Right renal pelvis (tissue), 4 donors: ENCODE data around the gene ATP5PF. TPM values are rescaled to one million over a fixed set of nuclear protein-coding genes. Genes with fewer than 3 reads are reported as not detected.
"Not testable (repeated sequence)": the region's sequence is repeated elsewhere in the genome, so short reads cannot be mapped to it uniquely, and the experiment has no call there.

Source experiments
- DNase-seq, 4 donors: peaks; one replicate each; pipeline ENCODE4 v3.0.0-alpha.2; 2013; ENCODE audit warnings: low read depth in 4 of 4, low spot score in 3 of 4, missing footprints in 1 of 4
- polyA plus RNA-seq, 4 donors: library from polyadenylated mRNA; unstranded; fragments of 120-200 nt; gene quantifications; one replicate each; pipeline ENCODE4 v1.2.1, GENCODE V29; 2013; ENCODE audit not compliant: insufficient read length in 4 of 4

ATP5PF gene, protein sequence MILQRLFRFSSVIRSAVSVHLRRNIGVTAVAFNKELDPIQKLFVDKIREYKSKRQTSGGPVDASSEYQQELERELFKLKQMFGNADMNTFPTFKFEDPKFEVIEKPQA
- 100 to 1,000 TPM; 238 to 266 (median 256) TPM for polyA plus RNA-seq

DNA sequence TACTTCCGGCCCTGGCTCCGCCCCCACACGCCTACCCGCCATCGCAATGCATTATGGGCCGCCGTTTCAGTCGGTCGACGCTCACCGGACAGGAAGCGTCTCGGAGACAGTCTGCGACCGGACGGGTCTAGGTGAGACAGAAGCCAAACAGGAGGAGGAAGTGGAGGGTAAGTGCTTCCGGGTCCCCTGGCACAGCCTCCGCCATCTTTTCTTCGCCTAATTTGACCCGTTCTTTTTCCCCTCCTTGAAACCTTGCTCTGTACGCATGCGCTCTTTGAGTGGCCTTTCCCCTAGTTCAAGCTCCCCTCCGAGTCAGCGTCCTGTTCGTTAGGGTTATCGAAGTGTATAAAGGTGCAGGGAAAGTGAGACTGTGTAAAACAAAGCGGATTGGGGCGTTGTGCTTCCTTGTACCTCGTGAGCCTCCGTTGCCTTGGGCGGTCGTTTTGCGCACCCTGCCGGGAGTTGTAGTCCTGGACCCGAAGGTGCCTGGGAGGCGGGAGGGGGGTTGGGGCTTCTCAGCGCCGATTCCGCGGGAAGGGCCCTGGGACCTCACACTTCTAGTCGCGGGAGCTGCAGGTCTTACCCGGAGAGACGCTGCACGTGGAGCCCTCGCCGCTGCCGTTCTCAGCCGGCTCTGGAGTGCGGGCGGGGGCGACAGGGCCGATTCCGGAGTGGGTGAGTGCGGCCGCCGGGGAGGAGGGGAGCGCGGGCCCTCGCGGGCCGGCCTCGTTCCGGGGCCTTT lies at the start of gene ATP5PF, which contains the start of gene GABPA:
Gene ATP5PF (minus strand): TSS at position 1 of the 742 bp plus-strand sequence. CDS start 5,110 bp downstream, outside the sequence.
Gene GABPA (plus strand): TSS at position 69 of the 742 bp plus-strand sequence. CDS start 6,627 bp downstream, outside the sequence.
- peak; percentile 92 to 97 (median 96) for DNase-seq

DNA sequence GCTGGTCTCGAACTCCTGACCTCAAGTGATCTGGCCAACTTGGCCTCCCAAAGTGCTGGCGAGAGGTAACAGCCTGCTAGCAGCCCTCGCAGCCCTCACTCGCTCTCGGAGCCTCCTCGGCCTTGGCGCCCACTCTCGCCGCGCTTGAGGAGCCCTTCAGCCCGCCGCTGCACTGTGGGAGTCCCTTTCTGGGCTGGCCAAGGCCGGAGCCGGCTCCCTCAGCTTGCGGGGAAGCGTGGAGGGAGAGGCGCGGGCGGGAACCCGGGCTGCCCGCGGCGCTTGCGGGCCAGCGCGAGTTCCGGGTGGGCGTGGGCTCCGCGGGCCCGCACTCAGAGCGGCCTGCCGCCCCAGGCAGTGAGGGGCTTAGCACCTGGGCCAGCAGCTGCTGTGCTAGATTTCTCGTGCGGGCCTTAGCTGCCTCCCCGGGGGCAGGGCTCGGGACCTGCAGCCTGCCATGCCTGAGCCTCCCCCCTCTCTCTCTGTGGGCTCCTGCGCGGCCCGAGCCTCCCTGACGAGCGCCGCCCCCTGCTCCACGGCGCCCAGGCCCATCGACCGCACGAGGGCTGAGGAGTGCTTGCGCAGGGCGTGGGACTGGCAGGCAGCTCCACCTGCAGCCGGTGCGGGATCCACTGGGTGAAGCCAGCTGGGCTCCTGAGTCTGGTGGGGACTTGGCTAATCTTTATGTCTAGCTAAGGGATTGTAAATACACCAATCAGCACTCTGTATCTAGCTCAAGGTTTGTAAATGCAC lies 43.6 kb upstream of the ATP5PF start:
- not testable (repeated sequence) for DNase-seq

DNA sequence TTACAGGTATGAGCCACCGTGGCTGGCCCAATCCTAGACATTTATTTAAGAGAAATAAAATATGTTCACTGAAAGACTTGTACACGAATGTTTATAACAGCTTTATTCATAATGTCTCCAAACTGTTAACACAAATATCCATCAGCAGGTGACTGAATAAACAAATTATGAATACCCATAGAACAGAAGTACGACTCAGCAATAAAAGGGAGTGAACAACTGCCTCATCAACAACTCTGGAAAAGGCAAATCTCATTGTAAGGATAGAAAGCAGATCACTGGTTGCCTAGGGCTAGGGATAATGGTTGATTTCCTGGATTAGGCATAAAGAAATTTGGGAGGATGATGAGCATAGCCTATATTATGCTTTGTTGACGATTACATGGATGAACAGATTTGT lies 41.7 kb upstream of the ATP5PF start:
- no peak for DNase-seq

DNA sequence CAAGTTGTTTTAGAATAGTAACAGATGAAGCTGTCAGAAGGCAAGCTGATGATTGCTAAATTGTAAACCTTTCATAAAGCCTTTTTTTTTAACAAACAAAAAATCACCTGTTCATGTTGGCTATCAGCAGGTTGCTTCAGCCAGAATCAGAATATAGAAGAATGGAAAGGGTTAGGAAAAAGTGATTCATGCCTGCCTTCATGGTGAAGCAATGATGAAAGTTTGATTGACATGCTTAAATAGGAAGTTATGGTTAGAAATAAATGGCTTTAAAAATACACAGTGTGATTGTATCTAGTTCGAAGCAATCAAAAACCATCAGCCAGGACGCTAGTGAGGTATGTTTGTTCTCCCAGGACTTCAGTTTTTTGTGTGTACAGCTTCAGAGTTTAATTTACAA lies 38.0 kb upstream of the ATP5PF start:
- DNase-seq, result no peak

DNA sequence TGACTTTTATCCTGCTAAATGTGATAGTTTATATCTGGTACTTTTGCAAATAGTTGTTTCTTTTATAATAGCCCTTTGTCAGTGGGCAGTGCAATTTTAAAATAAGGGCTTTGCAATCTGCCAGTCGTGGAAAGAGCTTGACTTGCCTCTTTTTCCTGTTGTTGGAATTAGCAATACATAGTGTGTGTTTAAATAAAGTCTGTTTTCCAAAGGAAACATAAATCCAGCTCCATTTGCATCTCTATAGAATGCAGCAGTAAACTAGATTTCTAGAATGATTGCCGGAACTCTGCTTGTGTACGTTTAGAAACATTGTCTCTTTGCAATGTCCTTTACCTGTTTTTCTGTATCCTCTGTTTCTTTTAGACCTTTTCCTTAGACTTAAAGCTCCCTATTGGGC lies 33.2 kb upstream of the ATP5PF start:
- DNase-seq, result no peak

DNA sequence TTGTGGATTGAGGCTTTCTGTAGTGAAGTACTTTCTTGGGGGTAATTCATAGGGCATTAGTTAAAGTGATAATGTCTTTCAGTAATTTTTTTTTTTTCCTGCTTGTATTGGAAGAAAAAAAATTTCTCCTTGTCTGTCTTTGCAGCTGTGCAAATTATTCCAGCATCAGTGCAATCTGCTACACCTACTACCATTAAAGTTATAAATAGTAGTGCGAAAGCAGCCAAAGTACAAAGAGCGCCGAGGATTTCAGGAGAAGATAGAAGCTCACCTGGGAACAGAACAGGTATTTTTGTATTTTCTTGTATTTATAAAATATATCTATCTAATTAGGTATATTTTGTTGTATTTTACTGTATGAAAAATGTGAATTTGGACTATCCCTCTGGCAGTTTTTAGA lies 29.4 kb upstream of the ATP5PF start:
- no peak for DNase-seq

DNA sequence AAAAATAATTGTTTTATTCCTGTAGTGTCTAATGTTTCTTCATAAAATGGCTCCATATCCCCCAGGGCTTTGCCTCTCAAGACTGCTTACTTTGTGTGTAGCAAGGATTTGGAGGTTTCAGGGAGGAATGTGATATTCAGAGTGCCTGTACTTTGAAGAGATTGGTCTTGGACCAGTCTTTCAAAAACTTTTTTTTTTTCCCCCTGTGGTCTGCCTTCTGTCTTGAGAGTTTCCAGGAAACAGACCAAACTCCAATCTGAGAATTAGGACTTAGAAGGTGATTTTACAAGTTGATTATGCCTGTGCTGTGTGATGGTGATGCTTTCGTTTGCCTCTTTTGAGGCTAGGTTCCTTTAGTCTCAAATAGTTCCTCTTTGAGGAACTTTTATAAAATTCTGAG lies 26.0 kb upstream of the ATP5PF start:
- DNase-seq, result no peak

DNA sequence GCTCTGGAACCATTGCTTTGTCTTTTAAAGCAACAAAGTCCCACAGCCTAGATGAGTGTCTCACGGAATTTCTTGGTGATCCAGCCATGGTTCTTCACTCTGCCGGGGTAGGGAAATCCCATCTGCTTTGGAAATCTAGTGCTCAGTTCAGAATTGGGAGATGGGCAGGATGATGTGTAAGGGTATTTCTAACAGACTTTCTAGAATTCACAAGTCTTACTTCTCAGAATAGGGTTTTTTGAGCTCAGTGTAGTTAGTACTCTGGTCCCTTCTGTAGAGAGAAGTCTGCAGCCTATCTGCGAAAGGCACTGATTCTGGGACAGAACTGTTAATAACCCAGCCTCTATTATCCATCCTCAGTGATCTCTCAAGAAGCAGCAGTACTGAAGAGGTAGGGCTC lies 25.4 kb upstream of the ATP5PF start:
- DNase-seq, result no peak

DNA sequence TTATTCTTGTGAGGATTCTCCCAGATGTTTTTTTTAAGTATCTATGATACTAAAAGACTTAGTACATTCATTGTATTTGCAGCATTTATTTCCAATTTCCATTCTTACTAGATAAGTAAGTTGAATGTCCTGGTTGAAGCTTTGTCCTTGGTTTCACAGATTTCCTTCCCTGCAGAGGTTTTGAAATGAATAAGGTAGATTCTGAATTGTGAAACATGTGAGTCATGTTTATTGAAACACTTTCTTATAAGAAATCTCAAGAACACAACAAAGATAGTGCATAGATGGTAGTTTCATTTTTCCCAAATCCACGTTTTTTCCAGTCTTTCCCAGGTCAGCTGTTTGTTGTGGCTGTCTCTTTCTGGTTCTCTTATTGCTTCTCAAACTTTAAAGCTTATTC lies 24.9 kb upstream of the ATP5PF start:
- no peak for DNase-seq

DNA sequence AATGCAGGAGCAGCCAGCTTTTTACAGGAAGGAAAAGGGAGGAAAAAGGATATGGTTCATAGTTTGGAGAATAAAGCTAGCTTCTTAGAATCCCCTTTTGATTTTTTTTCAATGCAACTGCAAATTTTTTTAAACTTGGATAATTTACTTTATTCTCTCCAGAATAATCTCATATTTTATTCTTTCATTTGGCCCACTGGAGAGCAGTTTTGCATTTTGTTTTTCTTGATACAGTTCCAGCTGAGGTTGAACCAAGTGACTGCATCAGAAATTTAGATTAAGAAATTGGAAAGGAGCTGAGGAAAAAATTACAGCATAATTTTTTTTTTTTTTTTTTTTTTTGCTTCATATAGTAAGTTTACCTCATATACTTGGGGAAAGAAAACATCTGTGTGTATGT lies 22.8 kb upstream of the ATP5PF start:
- no peak for DNase-seq

DNA sequence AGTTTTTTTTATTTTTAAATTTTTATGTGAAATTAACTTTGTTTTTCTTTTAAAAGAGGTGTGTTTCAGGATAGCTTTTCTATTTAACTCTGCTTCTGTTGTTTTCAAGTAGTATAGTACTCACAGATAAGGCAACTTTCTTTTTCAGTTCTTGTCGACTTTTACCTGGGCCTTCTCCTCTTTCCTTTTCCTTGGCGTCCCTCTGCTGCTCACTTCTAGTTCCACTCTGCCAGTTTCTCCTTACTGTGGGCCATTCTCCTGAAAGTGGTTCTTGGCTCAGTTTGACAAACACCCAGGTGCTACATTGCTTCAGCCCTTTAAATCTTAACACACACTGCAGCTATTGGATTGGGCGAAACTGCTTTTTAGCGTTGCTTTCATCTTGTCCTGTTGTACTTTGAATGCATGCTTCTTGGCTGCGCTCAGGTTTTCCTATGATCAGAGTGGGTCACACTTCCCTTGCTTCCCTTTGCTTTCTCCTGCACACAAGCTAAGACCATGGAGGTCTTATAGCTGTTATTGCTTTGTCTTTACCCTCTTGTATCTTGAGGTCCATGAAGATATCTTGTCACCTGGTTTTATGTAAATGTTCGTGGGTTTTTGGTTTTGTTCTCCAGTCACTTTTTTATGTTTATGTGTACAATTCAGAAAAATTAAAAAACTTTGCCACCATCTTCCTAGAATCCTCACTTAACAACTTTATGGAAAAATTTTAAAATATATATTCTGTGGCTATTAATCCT lies 21.7 kb upstream of the ATP5PF start:
- no peak for DNase-seq

DNA sequence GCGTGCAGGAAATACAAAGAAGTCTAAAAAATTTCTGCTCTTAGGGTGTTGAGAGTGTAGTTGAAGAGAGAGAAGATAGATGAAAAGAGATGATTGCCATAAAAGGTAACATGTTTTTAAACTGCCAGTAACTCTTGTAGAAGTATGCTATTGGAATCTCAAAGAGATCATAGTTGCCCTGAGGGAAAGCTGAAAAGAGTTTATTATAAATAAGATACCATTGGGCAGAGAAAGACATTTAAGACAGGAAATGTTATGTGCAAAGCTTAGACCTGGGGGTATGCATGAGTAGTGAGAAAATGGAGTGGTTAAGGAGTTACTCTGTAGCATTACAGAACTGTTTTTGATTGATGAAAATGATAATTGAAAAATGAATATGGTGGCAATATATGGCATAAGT lies 17.7 kb upstream of the ATP5PF start:
- no peak for DNase-seq

DNA sequence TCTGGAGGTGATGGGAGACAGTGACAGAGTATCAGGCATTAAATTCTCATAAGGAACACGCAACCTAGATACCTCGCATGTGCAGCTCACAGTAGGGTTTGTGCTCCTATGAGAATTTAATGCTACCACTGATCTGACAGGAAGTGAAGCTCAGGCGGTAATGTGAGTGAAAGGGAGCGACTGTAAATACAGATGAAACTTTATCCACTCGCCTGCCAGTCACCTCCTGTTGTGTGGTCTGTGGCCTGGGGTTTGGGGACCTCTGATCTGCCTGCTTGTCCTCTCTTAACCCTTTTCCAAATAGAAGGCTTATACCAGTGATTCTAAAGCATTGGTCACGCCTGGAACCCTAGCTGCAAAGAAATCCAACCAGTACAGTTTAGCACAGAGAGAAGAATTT lies 15.4 kb upstream of the ATP5PF start:
- DNase-seq, result no peak

DNA sequence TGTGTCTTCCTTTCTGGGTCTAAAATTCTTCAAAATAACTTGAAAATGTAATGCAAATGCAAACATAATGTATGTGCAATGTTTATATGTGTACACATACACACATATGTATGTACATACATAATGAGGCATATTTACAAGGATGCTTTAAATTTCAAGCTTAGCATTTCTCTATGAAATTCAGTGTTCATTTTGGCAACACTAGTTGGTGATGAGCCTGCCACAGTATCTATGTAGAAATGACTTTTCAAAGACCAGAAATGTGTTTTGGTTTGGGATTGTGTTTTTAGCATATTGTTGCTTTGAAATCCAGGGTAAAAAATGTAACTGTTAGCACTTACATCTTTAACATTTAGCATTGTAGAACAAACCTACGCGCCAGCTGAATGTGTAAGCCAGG lies 10.2 kb upstream of the ATP5PF start:
- no peak for DNase-seq

DNA sequence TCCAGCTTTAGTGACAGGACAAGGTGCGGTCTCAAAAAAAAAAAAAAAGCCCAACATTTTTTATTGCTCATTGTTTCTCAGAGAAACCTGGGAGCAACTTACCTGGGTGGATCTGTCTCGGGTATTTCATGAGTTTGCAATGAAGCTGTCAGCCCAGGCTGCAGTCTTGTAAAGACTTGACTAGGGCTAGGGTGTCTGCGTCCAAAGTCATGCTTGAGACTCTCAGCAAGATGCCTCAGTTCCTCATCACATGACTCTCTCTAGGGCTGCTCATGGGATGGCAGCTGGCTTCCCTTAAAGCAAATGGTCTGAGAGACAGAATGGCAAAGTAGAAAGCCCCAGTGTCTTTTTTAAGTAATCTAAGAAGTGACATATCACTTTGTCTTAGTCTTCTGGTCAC lies 8.2 kb upstream of the ATP5PF start:
- no peak for DNase-seq

DNA sequence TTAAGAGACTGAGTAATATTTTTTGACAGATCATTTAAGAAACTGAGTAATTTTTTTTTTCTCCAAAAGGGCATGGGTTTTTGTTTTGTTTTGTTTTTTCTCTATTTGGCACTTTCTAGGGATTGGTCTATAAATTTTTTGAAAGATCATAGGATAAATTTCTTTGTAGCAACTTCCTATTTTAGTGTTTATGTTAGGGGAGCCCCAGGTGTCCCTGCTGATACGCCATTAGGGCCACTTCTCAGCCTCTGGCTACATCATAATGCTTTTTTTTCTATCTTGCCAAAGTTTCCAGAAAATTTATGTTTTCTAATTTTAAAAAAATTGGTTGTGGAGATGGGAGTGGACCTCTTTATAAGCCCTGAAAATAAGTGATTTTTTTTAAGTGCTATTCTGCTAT lies 2.7 kb upstream of the ATP5PF start:
- DNase-seq, result no peak

DNA sequence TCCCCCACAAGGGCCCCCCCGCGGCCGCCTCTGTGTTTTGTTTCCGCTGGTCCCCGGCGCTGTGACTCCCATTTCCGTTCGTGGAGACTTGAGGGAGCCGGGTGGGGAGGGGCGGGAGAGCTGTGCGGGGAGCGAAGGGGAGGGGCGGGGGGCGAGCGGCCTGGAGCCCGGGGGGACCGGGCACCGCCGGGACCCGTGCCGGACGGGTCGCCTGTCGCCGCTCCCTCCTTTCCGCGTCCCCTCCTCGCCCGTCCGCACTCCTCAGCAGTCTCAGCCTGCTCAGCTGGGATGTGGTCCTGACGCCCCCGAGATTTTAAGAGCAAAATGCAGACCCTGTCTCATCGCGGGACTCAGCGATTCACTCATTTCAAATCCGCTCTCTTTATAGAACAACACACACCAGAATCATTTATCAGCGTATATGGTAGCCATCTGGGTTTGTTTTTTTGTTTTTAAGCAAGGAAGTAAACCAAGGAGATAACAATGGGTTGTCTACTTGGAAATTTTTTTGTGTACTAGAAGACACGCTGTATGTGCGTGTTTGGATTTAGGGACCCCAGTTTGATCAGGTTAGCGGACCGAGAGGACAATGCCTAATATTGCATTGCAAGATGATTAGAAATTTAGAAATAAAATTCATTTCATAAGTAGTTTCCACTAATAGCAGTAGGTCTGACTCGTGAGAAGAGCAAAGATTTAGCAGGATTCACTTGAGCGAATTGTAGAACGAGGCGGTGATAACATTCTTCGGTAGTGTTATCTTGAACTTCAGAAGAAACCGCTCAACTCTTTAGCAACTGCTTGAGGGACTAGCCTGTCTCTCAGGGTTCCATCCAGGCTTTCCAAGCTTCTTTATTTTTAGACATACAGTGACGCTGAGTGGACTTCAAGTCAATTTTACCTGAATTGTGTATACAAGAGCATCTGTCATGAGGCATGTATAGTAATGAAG lies 1.2 kb upstream of the ATP5PF start:
- DNase-seq, result peak; percentile 63 to 85 (median 82)

DNA sequence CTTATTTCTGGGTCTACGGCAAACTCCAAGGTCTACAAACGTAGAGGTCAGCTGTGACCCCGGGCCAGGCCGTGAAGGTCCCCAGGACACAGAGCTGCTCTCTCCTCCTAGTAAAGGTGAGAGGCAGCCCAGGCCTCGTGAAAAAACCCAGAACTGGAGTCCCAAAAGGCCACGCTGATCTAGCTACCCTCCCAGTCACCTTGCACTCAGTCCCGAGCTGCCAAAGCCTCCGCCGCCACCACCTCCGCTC lies 125 bp downstream of the ATP5PF start:
- no peak for DNase-seq

DNA sequence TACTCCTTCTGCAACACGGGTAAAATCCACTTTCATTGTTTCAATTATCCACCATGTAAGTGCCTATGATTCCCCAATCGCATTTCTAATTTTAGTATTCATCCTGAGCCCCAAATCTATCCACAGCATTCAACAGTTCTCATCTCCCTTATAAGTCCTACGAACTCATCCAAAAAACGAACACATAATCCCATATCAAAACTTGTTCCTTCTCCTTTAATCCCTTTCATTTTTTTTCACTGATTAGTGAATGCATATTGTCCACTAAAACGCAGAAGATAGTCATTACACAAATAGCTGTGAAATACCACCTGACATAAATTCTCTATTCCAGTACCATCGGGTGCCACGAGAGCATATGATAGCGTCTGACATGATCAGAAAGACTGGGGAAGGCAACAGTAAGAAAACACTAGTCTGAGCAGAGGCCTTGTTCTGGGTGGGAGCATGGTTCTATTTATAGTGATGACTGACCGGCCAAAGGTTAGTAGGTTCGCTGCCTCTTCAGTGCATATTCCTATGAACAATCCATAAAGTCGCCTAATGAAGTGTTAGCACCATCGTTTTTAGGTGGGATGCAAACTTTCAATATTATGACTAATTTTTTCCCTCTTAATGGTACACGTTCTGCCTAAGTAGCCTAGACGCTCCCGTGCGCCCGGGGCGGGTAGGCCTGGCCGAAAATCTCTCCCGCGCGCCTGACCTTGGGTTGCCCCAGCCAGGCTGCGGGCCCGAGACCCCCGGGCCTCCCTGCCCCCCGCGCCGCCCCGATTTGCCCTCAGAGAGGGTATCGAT lies 648 bp downstream of the ATP5PF start:
- peak in 3 of 4 donors; percentile 4 to 20 (median 12) for DNase-seq
